ENCODE results near the gene CDKN2B-AS1.

GRCh38 chr9:21988056-21988990 is 6.3 kb upstream of the CDKN2B-AS1 start:
- TF ChIP-seq EZH2 (IDR thresholded peaks at IDR 0.05; ENCODE audit: borderline replicate concordance, insufficient read depth, low read length, poor library complexity, severe bottlenecking): no peak
- no peak for TF ChIP-seq MXI1 (conservative IDR thresholded peaks at IDR 0.05; ENCODE audit: poor library complexity, severe bottlenecking)
- TF ChIP-seq CTCF (IDR thresholded peaks at IDR 0.05; ENCODE audit: poor library complexity, severe bottlenecking): no peak
- no peak for TF ChIP-seq SMC3 (conservative IDR thresholded peaks at IDR 0.05; ENCODE audit: poor library complexity)
- TF ChIP-seq TAF1 (IDR thresholded peaks at IDR 0.05; ENCODE audit: low read depth): no peak
- TF ChIP-seq POLR2AphosphoS5 (IDR thresholded peaks at IDR 0.05): no peak
- no peak for TF ChIP-seq REST (IDR thresholded peaks at IDR 0.05; ENCODE audit: borderline replicate concordance)

All from neural cell (in vitro differentiated cells).